Vagina (tissue), 2 donors: ENCODE data around the gene SLK. TPM values are rescaled to one million over a fixed set of nuclear protein-coding genes. Genes with fewer than 3 reads are reported as not detected.

Experiments
- DNase-seq, 2 donors: peaks; one replicate each; pipeline ENCODE4 v3.0.0-alpha.2; 2017; ENCODE audit errors: extremely low spot score in 2 of 2
- H3K27ac ChIP-seq: fragments of 200-600 bp; sonication (generic); one replicate; pipeline ENCODE4 v1.5.1; 2019
- H3K27me3 ChIP-seq: fragments of 200-600 bp; sonication (generic); one replicate; pipeline ENCODE4 v1.5.1; 2019
- H3K36me3 ChIP-seq, 2 donors: fragments of 200-600 bp; sonication (generic); one replicate each; pipeline ENCODE4 v1.5.1; 2017 to 2019
- H3K4me1 ChIP-seq: fragments of 200-600 bp; sonication (generic); one replicate; pipeline ENCODE4 v1.5.1; 2019
- H3K4me3 ChIP-seq, 2 donors: fragments of 200-600 bp; sonication (generic); 1 replicate in 1 of 2; 2 replicates in 1 of 2; pipeline ENCODE4 v1.5.1; 2016 to 2019
- H3K9me3 ChIP-seq: fragments of 200-600 bp; sonication (generic); one replicate; pipeline ENCODE4 v1.5.1; 2019
- POLR2A ChIP-seq, 2 donors: fragments of 450-650 bp; IDR thresholded peaks; one replicate each; pipeline ENCODE4 v1.6.1; 2017; ENCODE audit warnings: antibody characterized with exemption in 2 of 2, mild to moderate bottlenecking in 2 of 2, moderate library complexity in 2 of 2
- POLR2AphosphoS5 ChIP-seq, 2 donors: sonication (generic); formaldehyde crosslinking; IDR thresholded peaks; one replicate each; pipeline ENCODE4 v1.9.0; 2017; ENCODE audit warnings: antibody characterized with exemption in 2 of 2, mild to moderate bottlenecking in 2 of 2, low read depth in 1 of 2; ENCODE audit not compliant: insufficient read depth in 1 of 2
- intact Hi-C: fragments of 100-400 bp; cut with DNase I; formaldehyde crosslinking; loops from one replicate; pipeline ENCODE4 v1.15.1; 2023
- total RNA-seq: library from RNA; depleted of rRNA; stranded (reverse); fragments of >200 nt; gene quantifications from one replicate; pipeline ENCODE4 v1.2.3, GENCODE V29; 2016
- TF ChIP-seq, protein P1 (sequence below), 3 experiments: fragments of 450-650 bp in 2 of 3; fragments of 200-600 bp in 1 of 3; sonication (generic) in 1 of 3; IDR thresholded peaks; one replicate each; pipeline ENCODE4 v1.5.1; 2017 to 2019; ENCODE audit warnings: antibody characterized with exemption in 3 of 3, mild to moderate bottlenecking in 2 of 3, moderate library complexity in 2 of 3

SLK gene
- total RNA-seq, 1 donor from 2014 or later = 50.1 TPM

GRCh38 chr10:103928784-103929183 is 38.2 kb upstream of the SLK start:
- Histone ChIP-seq H3K36me3 (no peaks in the 10 kb centered on the region), H3K4me3 (no peak overlapping the region), H3K27ac (no peak overlapping the region), H3K4me1 (no peaks in the 10 kb centered on the region), H3K9me3 (no peaks in the 10 kb centered on the region), H3K27me3 (no peaks in the 10 kb centered on the region)
- intact Hi-C loops = no loop called here
- TF ChIP-seq, protein P1, sequence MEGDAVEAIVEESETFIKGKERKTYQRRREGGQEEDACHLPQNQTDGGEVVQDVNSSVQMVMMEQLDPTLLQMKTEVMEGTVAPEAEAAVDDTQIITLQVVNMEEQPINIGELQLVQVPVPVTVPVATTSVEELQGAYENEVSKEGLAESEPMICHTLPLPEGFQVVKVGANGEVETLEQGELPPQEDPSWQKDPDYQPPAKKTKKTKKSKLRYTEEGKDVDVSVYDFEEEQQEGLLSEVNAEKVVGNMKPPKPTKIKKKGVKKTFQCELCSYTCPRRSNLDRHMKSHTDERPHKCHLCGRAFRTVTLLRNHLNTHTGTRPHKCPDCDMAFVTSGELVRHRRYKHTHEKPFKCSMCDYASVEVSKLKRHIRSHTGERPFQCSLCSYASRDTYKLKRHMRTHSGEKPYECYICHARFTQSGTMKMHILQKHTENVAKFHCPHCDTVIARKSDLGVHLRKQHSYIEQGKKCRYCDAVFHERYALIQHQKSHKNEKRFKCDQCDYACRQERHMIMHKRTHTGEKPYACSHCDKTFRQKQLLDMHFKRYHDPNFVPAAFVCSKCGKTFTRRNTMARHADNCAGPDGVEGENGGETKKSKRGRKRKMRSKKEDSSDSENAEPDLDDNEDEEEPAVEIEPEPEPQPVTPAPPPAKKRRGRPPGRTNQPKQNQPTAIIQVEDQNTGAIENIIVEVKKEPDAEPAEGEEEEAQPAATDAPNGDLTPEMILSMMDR (IDR thresholded peaks at IDR 0.05) = no peak
- TF ChIP-seq POLR2AphosphoS5 (IDR thresholded peaks at IDR 0.05; ENCODE audit: insufficient read depth in 1 of 2, low read depth in 1 of 2) = no peak
- TF ChIP-seq POLR2A (IDR thresholded peaks at IDR 0.05) = no peak
- no peak for DNase-seq

GRCh38 chr10:103929381-103929921 is 37.5 kb upstream of the SLK start:
- Histone ChIP-seq H3K27ac (no peak overlapping the region), H3K36me3 (no peaks in the 10 kb centered on the region), H3K4me1 (no peaks in the 10 kb centered on the region), H3K27me3 (no peaks in the 10 kb centered on the region), H3K4me3 (no peak overlapping the region), H3K9me3 (no peaks in the 10 kb centered on the region)
- no peak for DNase-seq
- TF ChIP-seq, protein P1 (IDR thresholded peaks at IDR 0.05) = no peak
- TF ChIP-seq POLR2AphosphoS5 (IDR thresholded peaks at IDR 0.05; ENCODE audit: insufficient read depth in 1 of 2, low read depth in 1 of 2) (no peak), POLR2A (IDR thresholded peaks at IDR 0.05) (no peak)
- intact Hi-C loops = no loop called here

DNA sequence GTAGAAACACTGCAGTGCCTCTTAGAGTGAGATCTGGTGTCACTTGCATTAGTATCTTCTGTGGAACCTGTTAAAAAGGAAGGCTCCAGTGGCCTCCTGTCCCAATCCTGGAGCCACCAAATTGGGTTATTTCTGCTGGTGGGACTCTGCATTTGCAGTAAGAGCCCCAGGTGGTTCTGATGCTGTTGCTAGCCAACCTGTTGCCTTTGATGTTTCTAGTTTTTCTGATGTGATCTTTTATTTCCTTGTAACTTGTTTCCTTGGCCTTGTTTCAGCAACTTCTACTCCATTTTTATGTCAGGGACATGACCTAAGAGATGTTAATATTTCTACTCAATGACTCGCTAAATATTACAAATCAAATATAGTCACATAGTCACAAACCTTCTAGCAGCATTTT is 36.5 kb upstream of the SLK start:
- no peaks in the 10 kb centered on the region for H3K4me1 ChIP-seq
- TF ChIP-seq, protein P1 (IDR thresholded peaks at IDR 0.05) = no peak
- TF ChIP-seq POLR2A (IDR thresholded peaks at IDR 0.05) (no peak), POLR2AphosphoS5 (IDR thresholded peaks at IDR 0.05; ENCODE audit: insufficient read depth in 1 of 2, low read depth in 1 of 2) (no peak)
- DNase-seq = no peak
- H3K4me3 ChIP-seq = no peak overlapping the region
- H3K27ac ChIP-seq = no peak overlapping the region
- no peaks in the 10 kb centered on the region for H3K9me3 ChIP-seq
- H3K36me3 ChIP-seq = no peaks in the 10 kb centered on the region
- intact Hi-C loops = no loop called here
- H3K27me3 ChIP-seq = no peaks in the 10 kb centered on the region

- H3K4me1 ChIP-seq = no peaks in the 10 kb centered on the region
- no peaks in the 10 kb centered on the region for H3K36me3 ChIP-seq
- no peak for TF ChIP-seq POLR2A (IDR thresholded peaks at IDR 0.05)
- H3K9me3 ChIP-seq = no peaks in the 10 kb centered on the region
- DNase-seq = no peak
- no peak overlapping the region for H3K4me3 ChIP-seq
- intact Hi-C loops = no loop called here
- no peak overlapping the region for H3K27ac ChIP-seq
- H3K27me3 ChIP-seq = no peaks in the 10 kb centered on the region
Measured at GRCh38 chr10:103930881-103931280, 36.1 kb upstream of the SLK start.

- no peak for TF ChIP-seq POLR2AphosphoS5 (IDR thresholded peaks at IDR 0.05; ENCODE audit: insufficient read depth in 1 of 2, low read depth in 1 of 2)
- TF ChIP-seq, protein P1 (IDR thresholded peaks at IDR 0.05) = no peak
- no peak for TF ChIP-seq POLR2A (IDR thresholded peaks at IDR 0.05)
- Histone ChIP-seq H3K27me3 (no peaks in the 10 kb centered on the region), H3K27ac (no peak overlapping the region), H3K4me1 (no peaks in the 10 kb centered on the region), H3K36me3 (no peaks in the 10 kb centered on the region), H3K9me3 (no peaks in the 10 kb centered on the region), H3K4me3 (no peak overlapping the region)
- intact Hi-C loops = no loop called here
- DNase-seq = no peak
Measured at GRCh38 chr10:103931603-103932002, 35.3 kb upstream of the SLK start.
